ENCODE measurements around the gene EML6. TPM values are rescaled to one million over a fixed set of nuclear protein-coding genes. Genes with fewer than 3 reads are reported as not detected.
A peak's percentile ranks its signal among the peaks of the same experiment; 100 is the strongest.

The EML6 gene
- total and polyA plus RNA-seq, 2 of the 13 experiments (the other 11 are each of a cell fraction or from before 2014, with no cell fraction given), result 17.2 to 32.4 TPM

DNA sequence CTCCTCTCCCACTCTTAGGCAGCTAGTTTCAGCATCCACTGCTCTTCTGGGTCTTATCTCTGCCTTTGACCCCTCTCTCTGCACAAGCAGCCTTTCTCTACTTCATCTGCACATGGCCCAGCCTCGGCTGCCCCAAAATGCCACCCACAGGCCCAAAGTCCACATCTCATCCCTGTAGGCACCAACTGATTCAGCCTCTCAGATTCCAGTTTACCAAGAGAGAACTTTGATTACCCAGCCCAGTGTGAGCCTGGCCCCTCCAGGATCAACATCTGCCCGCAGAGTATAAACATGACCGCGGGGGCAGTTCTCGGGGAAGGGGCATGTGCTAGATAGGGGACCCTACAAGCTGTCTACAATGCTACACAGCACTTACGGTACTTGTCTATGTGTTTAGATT, 185.1 kb downstream of the EML6 start:
- DNase-seq (ENCODE audit: low spot score), result no peak
- Histone ChIP-seq H4K20me1 (ENCODE audit: insufficient read depth, low read length) (no peaks in the 10 kb centered on the region), H3K4me3 (replicated peaks in 1 of 3; ENCODE audit: insufficient read depth in 1 of 3, low read depth in 2 of 3, low read length in 3 of 3) (no peak overlapping the region), H2AFZ (ENCODE audit: low read length) (no peak overlapping the region), H3K36me3 (replicated peaks in 1 of 2; ENCODE audit: control insufficient read depth in 1 of 2, insufficient read depth in 2 of 2, low read length in 2 of 2) (no peaks in the 10 kb centered on the region), H3K9me3 (ENCODE audit: low read length) (no peaks in the 10 kb centered on the region), H3K79me2 (ENCODE audit: insufficient read depth, low read length) (no peaks in the 10 kb centered on the region), H3K4me2 (ENCODE audit: low read depth, low read length) (no peak overlapping the region), H3K27me3 (ENCODE audit: control insufficient read depth in 1 of 2, insufficient read depth in 2 of 2, low read length in 2 of 2) (no peaks in the 10 kb centered on the region), H3K9ac (ENCODE audit: insufficient read depth, low read depth, low read length) (no peak overlapping the region), H3K4me1 (ENCODE audit: insufficient read depth, low read length) (peaks cover 23% of the 10 kb centered on the region), H3K27ac (ENCODE audit: extremely low read length, insufficient read depth, low read length) (no peak overlapping the region)
- CTCF ChIA-PET (ENCODE audit: low intra/inter-chr PET ratio, low total read pairs), result no interaction called here
- TF ChIP-seq ZNF543 (CRISPR knock-in tag; IDR thresholded peaks at IDR 0.05), result peak; percentile 67; the same call in 1 of the 2 replicates
- TF ChIP-seq, protein P1, sequence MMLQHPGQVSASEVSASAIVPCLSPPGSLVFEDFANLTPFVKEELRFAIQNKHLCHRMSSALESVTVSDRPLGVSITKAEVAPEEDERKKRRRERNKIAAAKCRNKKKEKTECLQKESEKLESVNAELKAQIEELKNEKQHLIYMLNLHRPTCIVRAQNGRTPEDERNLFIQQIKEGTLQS (CRISPR knock-in tag; IDR thresholded peaks at IDR 0.05), result no peak
- WGBS (ENCODE audit: low lambda C conversion rate), result 80% methylated on average over 6 of the region's 6 CpGs
- no TSS peak for BruUV-seq (replicated peaks)
- in situ Hi-C loops (cut with HindIII; ENCODE audit: extremely low pct_ligation_motif_present, low pct_unique_long_range_greater_than_20kb), result loop anchor here (5.0 kb wide), 1 partner anchor 264 kb away; no protein-coding TSS in a partner anchor
- ATAC-seq, result peak; percentile 46; the same call in 2 of the 3 replicates
- FAIRE-seq, result no peak
- intact Hi-C loops (cut with micrococcal nuclease; ENCODE audit: unreplicated experiment), result no loop called here
- POLR2A ChIA-PET, result no interaction called here

DNA sequence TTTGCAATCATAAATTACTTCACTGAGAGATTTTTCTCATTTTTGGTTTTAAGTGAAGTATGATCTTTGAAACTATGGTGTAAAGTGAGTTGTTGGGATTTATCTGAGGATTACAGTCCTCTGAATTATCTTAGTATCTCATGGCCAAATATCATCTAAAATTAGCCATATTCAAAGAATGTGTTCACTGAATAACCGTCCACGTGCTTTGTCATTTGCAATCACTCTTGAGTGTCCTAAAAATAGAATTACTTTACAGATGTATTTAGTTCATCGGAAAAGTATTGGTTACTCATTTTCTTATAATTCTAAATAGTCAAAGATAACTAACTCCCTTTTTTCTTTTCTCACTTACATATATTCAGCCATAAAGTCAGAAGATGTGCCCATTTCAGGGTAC, 185.5 kb downstream of the EML6 start:
- Histone ChIP-seq H3K36me3 (replicated peaks in 1 of 2; ENCODE audit: control insufficient read depth in 1 of 2, insufficient read depth in 2 of 2, low read length in 2 of 2) (no peaks in the 10 kb centered on the region), H3K9me3 (ENCODE audit: low read length) (no peaks in the 10 kb centered on the region), H3K27me3 (ENCODE audit: control insufficient read depth in 1 of 2, insufficient read depth in 2 of 2, low read length in 2 of 2) (no peaks in the 10 kb centered on the region), H3K4me3 (replicated peaks in 1 of 3; ENCODE audit: insufficient read depth in 1 of 3, low read depth in 2 of 3, low read length in 3 of 3) (no peak overlapping the region), H3K9ac (ENCODE audit: insufficient read depth, low read depth, low read length) (no peak overlapping the region), H3K4me2 (ENCODE audit: low read depth, low read length) (no peak overlapping the region), H2AFZ (ENCODE audit: low read length) (no peak overlapping the region), H3K4me1 (ENCODE audit: insufficient read depth, low read length) (peaks cover 23% of the 10 kb centered on the region), H3K79me2 (ENCODE audit: insufficient read depth, low read length) (no peaks in the 10 kb centered on the region), H3K27ac (ENCODE audit: extremely low read length, insufficient read depth, low read length) (no peak overlapping the region), H4K20me1 (ENCODE audit: insufficient read depth, low read length) (no peaks in the 10 kb centered on the region)
- in situ Hi-C loops (cut with HindIII; ENCODE audit: extremely low pct_ligation_motif_present, low pct_unique_long_range_greater_than_20kb), result loop anchor here (5.0 kb wide), 1 partner anchor 263 kb away; no protein-coding TSS in a partner anchor
- DNase-seq (ENCODE audit: low spot score) (no peak), FAIRE-seq (no peak), ATAC-seq (no peak)
- WGBS (ENCODE audit: low lambda C conversion rate), result over 99% methylated on average over 3 of the region's 3 CpGs
- TF ChIP-seq PCBP1 (IDR thresholded peaks at IDR 0.05; ENCODE audit: borderline replicate concordance, low read depth, low read length) (no peak), SSRP1 (CRISPR knock-in tag; IDR thresholded peaks at IDR 0.05) (no peak), ZNF552 (CRISPR knock-in tag; IDR thresholded peaks at IDR 0.05; ENCODE audit: borderline replicate concordance) (no peak), ZNF546 (CRISPR knock-in tag; conservative IDR thresholded peaks at IDR 0.05) (no peak), FOSL2 (CRISPR knock-in tag; IDR thresholded peaks at IDR 0.05) (no peak)
- TF ChIP-seq, protein P2, sequence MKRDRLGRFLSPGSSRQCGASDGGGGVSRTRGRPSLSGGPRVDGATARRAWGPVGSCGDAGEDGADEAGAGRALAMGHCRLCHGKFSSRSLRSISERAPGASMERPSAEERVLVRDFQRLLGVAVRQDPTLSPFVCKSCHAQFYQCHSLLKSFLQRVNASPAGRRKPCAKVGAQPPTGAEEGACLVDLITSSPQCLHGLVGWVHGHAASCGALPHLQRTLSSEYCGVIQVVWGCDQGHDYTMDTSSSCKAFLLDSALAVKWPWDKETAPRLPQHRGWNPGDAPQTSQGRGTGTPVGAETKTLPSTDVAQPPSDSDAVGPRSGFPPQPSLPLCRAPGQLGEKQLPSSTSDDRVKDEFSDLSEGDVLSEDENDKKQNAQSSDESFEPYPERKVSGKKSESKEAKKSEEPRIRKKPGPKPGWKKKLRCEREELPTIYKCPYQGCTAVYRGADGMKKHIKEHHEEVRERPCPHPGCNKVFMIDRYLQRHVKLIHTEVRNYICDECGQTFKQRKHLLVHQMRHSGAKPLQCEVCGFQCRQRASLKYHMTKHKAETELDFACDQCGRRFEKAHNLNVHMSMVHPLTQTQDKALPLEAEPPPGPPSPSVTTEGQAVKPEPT (CRISPR knock-in tag; IDR thresholded peaks at IDR 0.05; ENCODE audit: low read depth), result no peak
- TF ChIP-seq, protein P3, sequence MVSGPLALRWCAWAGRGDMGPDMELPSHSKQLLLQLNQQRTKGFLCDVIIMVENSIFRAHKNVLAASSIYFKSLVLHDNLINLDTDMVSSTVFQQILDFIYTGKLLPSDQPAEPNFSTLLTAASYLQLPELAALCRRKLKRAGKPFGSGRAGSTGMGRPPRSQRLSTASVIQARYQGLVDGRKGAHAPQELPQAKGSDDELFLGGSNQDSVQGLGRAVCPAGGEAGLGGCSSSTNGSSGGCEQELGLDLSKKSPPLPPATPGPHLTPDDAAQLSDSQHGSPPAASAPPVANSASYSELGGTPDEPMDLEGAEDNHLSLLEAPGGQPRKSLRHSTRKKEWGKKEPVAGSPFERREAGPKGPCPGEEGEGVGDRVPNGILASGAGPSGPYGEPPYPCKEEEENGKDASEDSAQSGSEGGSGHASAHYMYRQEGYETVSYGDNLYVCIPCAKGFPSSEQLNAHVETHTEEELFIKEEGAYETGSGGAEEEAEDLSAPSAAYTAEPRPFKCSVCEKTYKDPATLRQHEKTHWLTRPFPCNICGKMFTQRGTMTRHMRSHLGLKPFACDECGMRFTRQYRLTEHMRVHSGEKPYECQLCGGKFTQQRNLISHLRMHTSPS (CRISPR knock-in tag; IDR thresholded peaks at IDR 0.05; ENCODE audit: low read depth), result no peak
- TF ChIP-seq, protein P4, sequence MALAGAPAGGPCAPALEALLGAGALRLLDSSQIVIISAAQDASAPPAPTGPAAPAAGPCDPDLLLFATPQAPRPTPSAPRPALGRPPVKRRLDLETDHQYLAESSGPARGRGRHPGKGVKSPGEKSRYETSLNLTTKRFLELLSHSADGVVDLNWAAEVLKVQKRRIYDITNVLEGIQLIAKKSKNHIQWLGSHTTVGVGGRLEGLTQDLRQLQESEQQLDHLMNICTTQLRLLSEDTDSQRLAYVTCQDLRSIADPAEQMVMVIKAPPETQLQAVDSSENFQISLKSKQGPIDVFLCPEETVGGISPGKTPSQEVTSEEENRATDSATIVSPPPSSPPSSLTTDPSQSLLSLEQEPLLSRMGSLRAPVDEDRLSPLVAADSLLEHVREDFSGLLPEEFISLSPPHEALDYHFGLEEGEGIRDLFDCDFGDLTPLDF (CRISPR knock-in tag; IDR thresholded peaks at IDR 0.05), result no peak
- BruUV-seq (replicated peaks), result no TSS peak
- ChIA-PET POLR2A (no interaction called here), CTCF (ENCODE audit: low intra/inter-chr PET ratio, low total read pairs) (no interaction called here)
- intact Hi-C loops (cut with micrococcal nuclease; ENCODE audit: unreplicated experiment), result no loop called here
